Tibial nerve (tissue), 4 donors: ENCODE data around the gene EPN3. TPM values are rescaled to one million over a fixed set of nuclear protein-coding genes. Genes with fewer than 3 reads are reported as not detected.
A peak's percentile ranks its signal among the peaks of the same experiment; 100 is the strongest.

ENCODE experiments used
- DNase-seq, 2 donors: peaks; one replicate each; pipeline ENCODE4 v3.0.0-alpha.2; 2019; ENCODE audit warnings: low spot score in 2 of 2
- H3K27ac ChIP-seq, 4 donors: fragments of 200-600 bp; sonication (generic) in 3 of 4; one replicate each; pipeline ENCODE4 v1.5.1; 2017 to 2019; ENCODE audit warnings: mild to moderate bottlenecking in 1 of 4
- H3K27me3 ChIP-seq, 2 donors: fragments of 200-600 bp; sonication (generic) in 1 of 2; one replicate each; pipeline versions ENCODE4 v1.5.1 to v1.6.0; 2017 to 2019
- H3K36me3 ChIP-seq, 3 donors: fragments of 200-600 bp; sonication (generic); one replicate each; pipeline ENCODE4 v1.5.1; 2018 to 2019
- H3K4me1 ChIP-seq, 4 donors: fragments of 200-600 bp; sonication (generic) in 3 of 4; one replicate each; pipeline ENCODE4 v1.5.1; 2017 to 2019
- H3K4me3 ChIP-seq, 4 donors: fragments of 200-600 bp; sonication (generic) in 3 of 4; one replicate each; pipeline ENCODE4 v1.5.1; 2017 to 2019; ENCODE audit warnings: mild to moderate bottlenecking in 1 of 4, moderate library complexity in 1 of 4
- H3K9me3 ChIP-seq, 4 donors: fragments of 200-600 bp; sonication (generic) in 3 of 4; one replicate each; pipeline ENCODE4 v1.5.1; 2017 to 2019
- CTCF ChIP-seq, 5 experiments: fragments of 200-600 bp in 3 of 5; fragments of 450-650 bp in 2 of 5; sonication (generic) in 3 of 5; IDR thresholded peaks; one replicate each; pipeline ENCODE4 v1.5.1; 2016 to 2019; ENCODE audit warnings: antibody characterized with exemption in 5 of 5, mild to moderate bottlenecking in 3 of 5, moderate library complexity in 2 of 5
- EP300 ChIP-seq, 2 donors: sonication (generic); formaldehyde crosslinking; IDR thresholded peaks; one replicate each; pipeline ENCODE4 v1.6.1; 2017; ENCODE audit warnings: antibody characterized with exemption in 2 of 2, mild to moderate bottlenecking in 1 of 2
- POLR2A ChIP-seq, 2 donors: fragments of 450-650 bp; IDR thresholded peaks; one replicate each; pipeline ENCODE4 v1.6.1; 2017; ENCODE audit warnings: antibody characterized with exemption in 2 of 2, mild to moderate bottlenecking in 2 of 2, moderate library complexity in 2 of 2
- WGBS, 2 donors: methylation state at CpG; one replicate each; pipeline ENCODE4 v1.1.5; 2018; 5-methylcytosine and 5-hydroxymethylcytosine counted together
- total RNA-seq, 4 donors: library from RNA; depleted of rRNA; stranded (reverse); fragments of >200 nt; gene quantifications; one replicate each; pipeline ENCODE4 v1.1.0, GENCODE V29; 2016

EPN3 gene
- under 1 TPM in 2 of 4 donors, not detected in 2; 0.22 to 0.42 TPM for total RNA-seq

- H3K27me3 ChIP-seq: peaks cover 0 to 51% of the 10 kb centered on the region in 2 donors
- peak within 1 kb of the TSS in 1 of 4 donors; percentile 16 for H3K4me3 ChIP-seq
- TF ChIP-seq EP300 (IDR thresholded peaks at IDR 0.05): no peak
- no peak for TF ChIP-seq CTCF (IDR thresholded peaks at IDR 0.05)
- TF ChIP-seq POLR2A (IDR thresholded peaks at IDR 0.05): no peak
- no peaks in the 10 kb centered on the region for H3K9me3 ChIP-seq
- peaks cover 0 to 28% (median 17%) of the 10 kb centered on the region in 4 donors for H3K4me1 ChIP-seq
- no peaks in the 10 kb centered on the region for H3K36me3 ChIP-seq
- WGBS, 2 donors: 2 to 4% methylated on average over 8 to 14 of the region's 21 CpGs
- H3K27ac ChIP-seq: no peak within 1 kb of the TSS
- no peak for DNase-seq
Observed at GRCh38 chr17:50532452-50533024, at the start of gene EPN3. Gene EPN3 (plus strand): TSS chr17:50532735. CDS start chr17:50536557, 3,822 bp downstream.

GRCh38 chr17:50483266-50483665, 49.3 kb upstream of the EPN3 start:
- no peaks in the 10 kb centered on the region for H3K9me3 ChIP-seq
- H3K27me3 ChIP-seq: no peaks in the 10 kb centered on the region
- DNase-seq: no peak
- WGBS, 2 donors: 72 to 80% methylated on average over 5 of the region's 5 CpGs
- H3K4me3 ChIP-seq: no peak overlapping the region
- H3K27ac ChIP-seq: peak overlapping the region in 3 of 4 donors; percentile 60 to 94 (median 88)
- peaks cover 0 to 46% (median 14%) of the 10 kb centered on the region in 4 donors for H3K4me1 ChIP-seq
- H3K36me3 ChIP-seq: peaks cover 0 to 63% (median 5%) of the 10 kb centered on the region in 3 donors
- TF ChIP-seq EP300 (IDR thresholded peaks at IDR 0.05) (no peak), CTCF (IDR thresholded peaks at IDR 0.05) (no peak), POLR2A (IDR thresholded peaks at IDR 0.05) (no peak)

GRCh38 chr17:50484386-50485155, 48.0 kb upstream of the EPN3 start:
- WGBS, 2 donors: 89 to 92% methylated on average over 10 to 11 of the region's 11 CpGs
- Histone ChIP-seq H3K9me3 (no peaks in the 10 kb centered on the region), H3K4me1 (peaks cover 0 to 39% (median 11%) of the 10 kb centered on the region in 4 donors), H3K27me3 (no peaks in the 10 kb centered on the region), H3K36me3 (peaks cover 0 to 65% (median 5%) of the 10 kb centered on the region in 3 donors), H3K4me3 (no peak overlapping the region), H3K27ac (peak overlapping the region in 1 of 4 donors; percentile 11)
- TF ChIP-seq CTCF (IDR thresholded peaks at IDR 0.05): no peak
- no peak for TF ChIP-seq EP300 (IDR thresholded peaks at IDR 0.05)
- TF ChIP-seq POLR2A (IDR thresholded peaks at IDR 0.05): no peak
- DNase-seq: no peak

GRCh38 chr17:50487213-50488096, 45.1 kb upstream of the EPN3 start:
- H3K9me3 ChIP-seq: no peaks in the 10 kb centered on the region
- H3K36me3 ChIP-seq: peaks cover 0 to 53% (median 5%) of the 10 kb centered on the region in 3 donors
- H3K4me1 ChIP-seq: peaks cover 0 to 31% (median 6%) of the 10 kb centered on the region in 4 donors
- no peaks in the 10 kb centered on the region for H3K27me3 ChIP-seq
- 83 to 84% methylated on average over 13 to 17 of the region's 17 CpGs for WGBS, 2 donors
- H3K27ac ChIP-seq: no peak overlapping the region
- DNase-seq: no peak
- H3K4me3 ChIP-seq: no peak overlapping the region
- TF ChIP-seq CTCF (IDR thresholded peaks at IDR 0.05) (no peak), POLR2A (IDR thresholded peaks at IDR 0.05) (no peak), EP300 (IDR thresholded peaks at IDR 0.05) (no peak)
